K562 (cell line): ENCODE data around the gene MED20. TPM values are rescaled to one million over a fixed set of nuclear protein-coding genes. Genes with fewer than 3 reads are reported as not detected.

Experiments used
- ATAC-seq: fragments of 200-7000 bp; cut with Tn5 transposase; 3 replicates; pipeline ENCODE4 v1.9.1; 2020; ENCODE audit warnings: moderate library complexity
- BruUV-seq: library from RNA; stranded (reverse); fragments of 400-500 nt; replicated peaks from 2 replicates; lab custom pipeline; 2021; lab: Mats Ljungman, UMichigan
- CTCF ChIA-PET: fragments of 300-600 bp; formaldehyde crosslinking; extraction: SDS; loops from one replicate; lab custom pipeline; 2021; ENCODE audit warnings: low intra/inter-chr PET ratio; lab: Yijun Ruan, JAX
- POLR2A ChIA-PET: fragments of 300-600, 350-650 bp; sonication (Branson Sonifier 250); formaldehyde crosslinking; extraction: SDS; loops from one replicate; lab custom pipeline; 2021; ENCODE audit warnings: antibody characterized with exemption, inconsistent platforms; lab: Yijun Ruan, JAX
- DNase-seq, 4 experiments: peaks; one replicate each; pipeline versions ENCODE4 v3.0.0 to v3.0.0-alpha.2; 2011 to 2018; ENCODE audit warnings: low spot score in 3 of 4, mixed read lengths in 3 of 4; ENCODE audit errors: extremely low read depth in 1 of 4
- FAIRE-seq: peaks from 2 replicates; lab custom pipeline; 2011; peaks lifted over from hg19 to GRCh38; lab: Jason Lieb, UNC
- H2AFZ ChIP-seq: 2 replicates; pipeline ENCODE4 v1.6.0; 2011; ENCODE audit warnings: low read depth, low read length, control low read depth, inconsistent platforms
- H3K27ac ChIP-seq: fragments of 200-600 bp; 3 replicates; pipeline ENCODE4 v1.8.0; 2011; ENCODE audit warnings: low read depth, mild to moderate bottlenecking, control low read depth, inconsistent platforms, low read length, moderate library complexity, mixed read lengths; ENCODE audit errors: extremely low read depth
- H3K27me3 ChIP-seq, 2 experiments: fragments of 300-600 bp in 1 of 2; 2 replicates in 1 of 2; 3 replicates in 1 of 2; pipeline versions ENCODE4 v1.6.0 to v1.8.0; 2011; ENCODE audit warnings: inconsistent platforms in 2 of 2, low read length in 2 of 2, mild to moderate bottlenecking in 1 of 2, mixed read lengths in 1 of 2, moderate library complexity in 1 of 2; ENCODE audit not compliant: control insufficient read depth in 2 of 2, insufficient read depth in 2 of 2
- H3K36me3 ChIP-seq: fragments of 300-600 bp; 3 replicates; pipeline ENCODE4 v1.8.0; 2011; ENCODE audit warnings: mild to moderate bottlenecking, low read length, inconsistent platforms; ENCODE audit not compliant: control insufficient read depth, insufficient read depth
- H3K4me1 ChIP-seq, 2 experiments: fragments of 200-600 bp in 1 of 2; replicated peaks in 1 of 2; 2 replicates in 1 of 2; 3 replicates in 1 of 2; pipeline versions ENCODE4 v1.5.1 to v1.8.0; 2011; ENCODE audit warnings: inconsistent platforms in 2 of 2, low read length in 2 of 2, mild to moderate bottlenecking in 1 of 2, mixed read lengths in 1 of 2, moderate library complexity in 1 of 2; ENCODE audit not compliant: control insufficient read depth in 2 of 2, insufficient read depth in 2 of 2
- H3K4me2 ChIP-seq: 2 replicates; pipeline ENCODE4 v1.6.1; 2011; ENCODE audit warnings: low read length, control low read depth, inconsistent platforms, mixed read lengths; ENCODE audit not compliant: insufficient read depth
- H3K4me3 ChIP-seq: fragments of 200-600 bp; sonication (generic), shearing (Covaris generic); 2 replicates; pipeline ENCODE4 v1.5.1; 2016; ENCODE audit warnings: control low read depth, inconsistent platforms
- H3K79me2 ChIP-seq: fragments of 200-600 bp; 3 replicates; pipeline ENCODE4 v1.8.0; 2011; ENCODE audit warnings: low read length, inconsistent platforms; ENCODE audit not compliant: control insufficient read depth, insufficient read depth
- H3K9ac ChIP-seq, 2 experiments: 2 replicates each; pipeline versions ENCODE4 v1.6.0 to v1.6.1; 2011; ENCODE audit warnings: low read depth in 2 of 2, low read length in 2 of 2, control low read depth in 1 of 2, inconsistent platforms in 1 of 2, mild to moderate bottlenecking in 1 of 2, mixed read lengths in 1 of 2; ENCODE audit not compliant: insufficient read depth in 1 of 2
- H3K9me1 ChIP-seq: one replicate; pipeline ENCODE4 v1.6.0; 2011; ENCODE audit warnings: inconsistent platforms, mild to moderate bottlenecking, low read length, moderate library complexity; ENCODE audit not compliant: control insufficient read depth, insufficient read depth
- H3K9me3 ChIP-seq: replicated peaks from 2 replicates; pipeline ENCODE4 v1.5.1; 2011; ENCODE audit warnings: low read depth, low read length, inconsistent platforms; ENCODE audit not compliant: control insufficient read depth, insufficient read depth
- H4K20me1 ChIP-seq: replicated peaks from 2 replicates; pipeline ENCODE4 v1.6.1; 2011; ENCODE audit warnings: low read length, inconsistent platforms, mixed read lengths; ENCODE audit not compliant: control insufficient read depth, insufficient read depth
- ESRRA ChIP-seq: fragments of 450-650 bp; IDR thresholded peaks from 2 replicates; pipeline ENCODE4 v1.6.1; 2014; ENCODE audit warnings: low read depth, mild to moderate bottlenecking, moderate library complexity, borderline replicate concordance
- NELFE ChIP-seq: IDR thresholded peaks from 2 replicates; pipeline ENCODE4 v1.6.1; 2011; ENCODE audit warnings: mild to moderate bottlenecking; ENCODE audit not compliant: insufficient read depth, insufficient read length
- NFIC ChIP-seq: fragments of 450-650 bp; IDR thresholded peaks from 2 replicates; pipeline ENCODE4 v1.6.1; 2017; ENCODE audit warnings: mild to moderate bottlenecking, inconsistent platforms
- SMC3 ChIP-seq: conservative IDR thresholded peaks from 2 replicates; pipeline ENCODE4 v1.6.1; 2011; ENCODE audit warnings: low read depth, low read length, improper control_type of control experiment; ENCODE audit not compliant: insufficient read depth
- ZNF175 ChIP-seq: fragments of 200-800 bp; sonication (Bioruptor generic); IDR thresholded peaks from 2 replicates; pipeline ENCODE4 v1.6.1; 2016; ENCODE audit warnings: low read depth, mild to moderate bottlenecking, missing genetic modification characterization, missing compliant biosample characterization
- WGBS: fragments of 100-300 bp; shearing (Covaris generic); methylation state at CpG from one replicate; pipeline ENCODE4 v1.1.6; 2016; ENCODE audit warnings: low coverage, mixed read lengths; ENCODE audit not compliant: insufficient coverage; ENCODE audit errors: missing lambda C conversion rate; 5-methylcytosine and 5-hydroxymethylcytosine counted together
- in situ Hi-C: fragments of 300-500 bp; cut with MboI; formaldehyde crosslinking; loops from 4 replicates; pipeline ENCODE4 v1.15.0; 2018; ENCODE audit warnings: inconsistent platforms, mixed read lengths
- intact Hi-C: fragments of 100-400 bp; cut with micrococcal nuclease; formaldehyde crosslinking; loops from 2 replicates; pipeline ENCODE4 v1.14.2; 2022
- polyA plus RNA-seq, 8 experiments: library from polyadenylated mRNA; depleted of rRNA in 4 of 8; stranded (reverse) in 5 of 8; unstranded in 3 of 8; fragments of >200 nt; fragmentation: Nextera tagmentation in 2 of 8; fragmentation: Illumina TruSeq in 1 of 8; extraction: Ambion mirVana in 2 of 8; extraction: Trizol in 1 of 8; gene quantifications; 2 replicates each; pipeline versions ENCODE4 v1.2.1 to v1.2.3, GENCODE V29; 2011 to 2014; ENCODE audit warnings: inconsistent platforms in 1 of 8, missing spikeins in 1 of 8
- total RNA-seq, 7 experiments: library from RNA; depleted of rRNA in 6 of 7; stranded (reverse); fragments of >200 nt in 6 of 7; fragmentation: Illumina TruSeq in 2 of 7; extraction: Trizol in 2 of 7; gene quantifications; 2 replicates each; pipeline versions ENCODE4 v1.2.1 to v1.2.3, GENCODE V29; 2011 to 2021; ENCODE audit warnings: low replicate concordance in 1 of 7
- TF ChIP-seq, protein P1 (sequence below): fragments of 450-650 bp; IDR thresholded peaks from 2 replicates; pipeline ENCODE4 v1.6.1; 2017; ENCODE audit warnings: antibody characterized with exemption, mild to moderate bottlenecking
- TF ChIP-seq, protein P2 (sequence below): fragments of 250-450 bp; sonication (Bioruptor Pico); IDR thresholded peaks from 2 replicates; pipeline ENCODE4 v1.8.0; 2021; ENCODE audit warnings: mild to moderate bottlenecking, moderate library complexity
- TF ChIP-seq, protein P3 (sequence below): sonication (generic); formaldehyde crosslinking; IDR thresholded peaks from 2 replicates; pipeline ENCODE4 v1.8.0; 2023; ENCODE audit warnings: mild to moderate bottlenecking, missing genetic modification reagents

MED20 gene
- total and polyA plus RNA-seq, 9 of the 15 experiments (the other 6 are each of a cell fraction or from before 2014, with no cell fraction given), result 27.3 to 80.9 (median 46.0) TPM

DNA sequence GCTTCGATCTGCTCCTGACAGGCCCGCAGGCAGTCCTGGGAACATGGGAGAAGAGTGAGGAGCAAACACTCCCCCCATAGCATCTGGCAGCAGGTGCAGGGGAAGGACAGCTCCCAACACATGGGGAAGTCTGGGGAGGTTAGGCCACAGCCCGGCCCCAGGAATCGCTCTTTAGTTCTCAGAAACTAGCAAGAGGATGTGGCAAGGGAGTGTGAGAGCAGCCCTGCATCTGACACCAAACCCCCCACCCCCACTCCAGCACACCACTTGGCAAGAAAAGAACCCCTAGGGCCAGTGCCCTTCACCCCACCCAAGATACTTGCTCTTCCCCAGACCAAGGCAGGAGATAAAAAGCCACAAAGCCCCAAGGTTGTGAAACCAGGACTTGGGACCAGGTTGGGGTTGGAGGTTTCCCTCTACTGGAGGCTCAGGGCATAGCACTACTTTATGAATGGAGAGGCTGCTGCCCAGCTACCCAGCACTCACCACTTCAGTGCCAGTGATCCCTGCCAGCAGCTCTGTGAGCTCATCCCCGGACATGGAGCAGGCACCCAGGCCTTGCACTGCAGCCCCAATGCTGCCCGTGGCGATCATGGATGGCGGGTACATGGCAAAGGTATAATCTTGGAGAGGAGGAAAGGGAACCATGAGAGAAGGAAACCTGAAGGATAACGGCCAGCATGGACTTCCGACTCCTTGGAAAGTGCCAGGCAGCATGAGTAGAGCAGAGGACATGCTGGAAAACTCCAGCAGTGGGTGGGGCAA, 15.3 kb upstream of the MED20 start:
- peak; percentile 65 to 95 (median 78) for DNase-seq
- Histone ChIP-seq H3K9me1 (no peaks in the 10 kb centered on the region), H3K4me1 (peaks cover 54 to 58% of the 10 kb centered on the region in 2 experiments), H3K27ac (peak overlapping the region; percentile 50), H4K20me1 (peaks cover 18% of the 10 kb centered on the region), H3K9ac (peak overlapping the region; percentile 40 to 74), H3K4me2 (peak overlapping the region; percentile 42), H3K9me3 (no peaks in the 10 kb centered on the region), H3K36me3 (peaks cover 87% of the 10 kb centered on the region), H3K27me3 (no peaks in the 10 kb centered on the region), H3K79me2 (peaks cover 71% of the 10 kb centered on the region), H3K4me3 (no peak overlapping the region), H2AFZ (no peak overlapping the region)
- 14% methylated on average over 10 of the region's 10 CpGs for WGBS
- intact Hi-C loops, result loop anchor here (1.0 to 10.0 kb wide), 8 partner anchors 15 to 281 kb away; partner anchors contain the start of genes BYSL, GUCA1B, MED20 and MRPS10
- peak; percentile 94 for FAIRE-seq
- CTCF ChIA-PET, result interaction anchor here (0.8 to 3.2 kb wide), 4 partner anchors 90 to 135 kb away, joined by 3 to 33 read pairs (median 4); no protein-coding TSS in a partner anchor
- in situ Hi-C loops, result loop anchor here (5.0 kb wide), 1 partner anchor 106 kb away; no protein-coding TSS in a partner anchor
- no TSS peak for BruUV-seq
- POLR2A ChIA-PET, result interaction anchor here (0.6 to 13.7 kb wide), 13 partner anchors 10 to 169 kb away, joined by 3 to 166 read pairs (median 4); partner anchors contain the start of genes BYSL, MED20, PRICKLE4 and USP49
- peak; percentile 65 for ATAC-seq
- TF ChIP-seq NELFE, result no peak
- peak; percentile 85 for TF ChIP-seq ZNF175
- TF ChIP-seq ESRRA, result peak; percentile 92; the same call in 1 of the 2 replicates
- TF ChIP-seq, protein P1, sequence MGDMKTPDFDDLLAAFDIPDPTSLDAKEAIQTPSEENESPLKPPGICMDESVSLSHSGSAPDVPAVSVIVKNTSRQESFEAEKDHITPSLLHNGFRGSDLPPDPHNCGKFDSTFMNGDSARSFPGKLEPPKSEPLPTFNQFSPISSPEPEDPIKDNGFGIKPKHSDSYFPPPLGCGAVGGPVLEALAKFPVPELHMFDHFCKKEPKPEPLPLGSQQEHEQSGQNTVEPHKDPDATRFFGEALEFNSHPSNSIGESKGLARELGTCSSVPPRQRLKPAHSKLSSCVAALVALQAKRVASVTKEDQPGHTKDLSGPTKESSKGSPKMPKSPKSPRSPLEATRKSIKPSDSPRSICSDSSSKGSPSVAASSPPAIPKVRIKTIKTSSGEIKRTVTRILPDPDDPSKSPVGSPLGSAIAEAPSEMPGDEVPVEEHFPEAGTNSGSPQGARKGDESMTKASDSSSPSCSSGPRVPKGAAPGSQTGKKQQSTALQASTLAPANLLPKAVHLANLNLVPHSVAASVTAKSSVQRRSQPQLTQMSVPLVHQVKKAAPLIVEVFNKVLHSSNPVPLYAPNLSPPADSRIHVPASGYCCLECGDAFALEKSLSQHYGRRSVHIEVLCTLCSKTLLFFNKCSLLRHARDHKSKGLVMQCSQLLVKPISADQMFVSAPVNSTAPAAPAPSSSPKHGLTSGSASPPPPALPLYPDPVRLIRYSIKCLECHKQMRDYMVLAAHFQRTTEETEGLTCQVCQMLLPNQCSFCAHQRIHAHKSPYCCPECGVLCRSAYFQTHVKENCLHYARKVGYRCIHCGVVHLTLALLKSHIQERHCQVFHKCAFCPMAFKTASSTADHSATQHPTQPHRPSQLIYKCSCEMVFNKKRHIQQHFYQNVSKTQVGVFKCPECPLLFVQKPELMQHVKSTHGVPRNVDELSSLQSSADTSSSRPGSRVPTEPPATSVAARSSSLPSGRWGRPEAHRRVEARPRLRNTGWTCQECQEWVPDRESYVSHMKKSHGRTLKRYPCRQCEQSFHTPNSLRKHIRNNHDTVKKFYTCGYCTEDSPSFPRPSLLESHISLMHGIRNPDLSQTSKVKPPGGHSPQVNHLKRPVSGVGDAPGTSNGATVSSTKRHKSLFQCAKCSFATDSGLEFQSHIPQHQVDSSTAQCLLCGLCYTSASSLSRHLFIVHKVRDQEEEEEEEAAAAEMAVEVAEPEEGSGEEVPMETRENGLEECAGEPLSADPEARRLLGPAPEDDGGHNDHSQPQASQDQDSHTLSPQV, result peak; percentile 85
- TF ChIP-seq, protein P2, sequence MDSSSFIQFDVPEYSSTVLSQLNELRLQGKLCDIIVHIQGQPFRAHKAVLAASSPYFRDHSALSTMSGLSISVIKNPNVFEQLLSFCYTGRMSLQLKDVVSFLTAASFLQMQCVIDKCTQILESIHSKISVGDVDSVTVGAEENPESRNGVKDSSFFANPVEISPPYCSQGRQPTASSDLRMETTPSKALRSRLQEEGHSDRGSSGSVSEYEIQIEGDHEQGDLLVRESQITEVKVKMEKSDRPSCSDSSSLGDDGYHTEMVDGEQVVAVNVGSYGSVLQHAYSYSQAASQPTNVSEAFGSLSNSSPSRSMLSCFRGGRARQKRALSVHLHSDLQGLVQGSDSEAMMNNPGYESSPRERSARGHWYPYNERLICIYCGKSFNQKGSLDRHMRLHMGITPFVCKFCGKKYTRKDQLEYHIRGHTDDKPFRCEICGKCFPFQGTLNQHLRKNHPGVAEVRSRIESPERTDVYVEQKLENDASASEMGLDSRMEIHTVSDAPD (CRISPR knock-in tag), result peak; percentile 59; the same call in 1 of the 2 replicates
- TF ChIP-seq, protein P3, sequence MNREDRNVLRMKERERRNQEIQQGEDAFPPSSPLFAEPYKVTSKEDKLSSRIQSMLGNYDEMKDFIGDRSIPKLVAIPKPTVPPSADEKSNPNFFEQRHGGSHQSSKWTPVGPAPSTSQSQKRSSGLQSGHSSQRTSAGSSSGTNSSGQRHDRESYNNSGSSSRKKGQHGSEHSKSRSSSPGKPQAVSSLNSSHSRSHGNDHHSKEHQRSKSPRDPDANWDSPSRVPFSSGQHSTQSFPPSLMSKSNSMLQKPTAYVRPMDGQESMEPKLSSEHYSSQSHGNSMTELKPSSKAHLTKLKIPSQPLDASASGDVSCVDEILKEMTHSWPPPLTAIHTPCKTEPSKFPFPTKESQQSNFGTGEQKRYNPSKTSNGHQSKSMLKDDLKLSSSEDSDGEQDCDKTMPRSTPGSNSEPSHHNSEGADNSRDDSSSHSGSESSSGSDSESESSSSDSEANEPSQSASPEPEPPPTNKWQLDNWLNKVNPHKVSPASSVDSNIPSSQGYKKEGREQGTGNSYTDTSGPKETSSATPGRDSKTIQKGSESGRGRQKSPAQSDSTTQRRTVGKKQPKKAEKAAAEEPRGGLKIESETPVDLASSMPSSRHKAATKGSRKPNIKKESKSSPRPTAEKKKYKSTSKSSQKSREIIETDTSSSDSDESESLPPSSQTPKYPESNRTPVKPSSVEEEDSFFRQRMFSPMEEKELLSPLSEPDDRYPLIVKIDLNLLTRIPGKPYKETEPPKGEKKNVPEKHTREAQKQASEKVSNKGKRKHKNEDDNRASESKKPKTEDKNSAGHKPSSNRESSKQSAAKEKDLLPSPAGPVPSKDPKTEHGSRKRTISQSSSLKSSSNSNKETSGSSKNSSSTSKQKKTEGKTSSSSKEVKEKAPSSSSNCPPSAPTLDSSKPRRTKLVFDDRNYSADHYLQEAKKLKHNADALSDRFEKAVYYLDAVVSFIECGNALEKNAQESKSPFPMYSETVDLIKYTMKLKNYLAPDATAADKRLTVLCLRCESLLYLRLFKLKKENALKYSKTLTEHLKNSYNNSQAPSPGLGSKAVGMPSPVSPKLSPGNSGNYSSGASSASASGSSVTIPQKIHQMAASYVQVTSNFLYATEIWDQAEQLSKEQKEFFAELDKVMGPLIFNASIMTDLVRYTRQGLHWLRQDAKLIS, result peak; percentile 21; the same call in 1 of the 2 replicates
- peak; percentile 89 for TF ChIP-seq SMC3
- peak; percentile 78 for TF ChIP-seq NFIC
